GM19328 (cell line): ENCODE measurements around the gene NR2F2.

ENCODE experiments used
- ATAC-seq: cut with Tn5 transposase; IDR thresholded peaks from one replicate; pipeline ENCODE4 v1.9.1; 2021; ENCODE audit warnings: mild to moderate bottlenecking, moderate library complexity; ENCODE audit not compliant: unreplicated experiment

NR2F2 gene

DNA sequence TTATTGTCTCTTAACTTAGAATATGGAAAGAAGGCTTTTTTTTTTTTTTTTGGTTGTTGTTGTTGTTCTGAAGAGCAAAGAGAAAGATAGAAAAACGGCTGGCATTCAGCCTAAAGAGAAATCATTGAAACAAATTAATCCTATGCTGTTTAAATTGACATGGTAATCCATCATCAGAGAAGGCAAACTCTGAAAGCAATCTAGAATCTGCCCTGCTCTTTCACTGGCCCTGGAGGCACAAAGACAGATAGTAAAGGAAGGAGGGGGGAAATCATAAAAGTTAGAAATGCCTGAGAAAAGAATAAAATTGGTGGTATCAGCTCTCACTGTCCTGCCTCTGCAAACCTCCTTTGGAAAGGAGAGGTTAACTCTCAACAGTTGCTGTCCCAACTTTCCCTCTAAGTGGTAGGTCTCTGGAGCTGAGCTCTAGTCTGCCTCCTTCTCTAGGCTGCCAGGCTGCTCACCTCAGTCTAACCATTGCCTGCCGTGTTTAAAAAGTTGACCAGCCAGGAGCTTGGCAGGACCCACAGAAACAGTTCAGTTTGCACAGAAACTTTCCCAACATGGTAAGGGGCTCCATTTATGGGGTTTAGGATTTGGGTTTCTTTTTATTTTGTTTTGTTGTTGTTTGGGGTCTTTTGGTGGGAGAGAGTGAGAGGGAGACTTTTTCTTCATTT is 13.4 kb upstream of the NR2F2 start:
- no peak for ATAC-seq

DNA sequence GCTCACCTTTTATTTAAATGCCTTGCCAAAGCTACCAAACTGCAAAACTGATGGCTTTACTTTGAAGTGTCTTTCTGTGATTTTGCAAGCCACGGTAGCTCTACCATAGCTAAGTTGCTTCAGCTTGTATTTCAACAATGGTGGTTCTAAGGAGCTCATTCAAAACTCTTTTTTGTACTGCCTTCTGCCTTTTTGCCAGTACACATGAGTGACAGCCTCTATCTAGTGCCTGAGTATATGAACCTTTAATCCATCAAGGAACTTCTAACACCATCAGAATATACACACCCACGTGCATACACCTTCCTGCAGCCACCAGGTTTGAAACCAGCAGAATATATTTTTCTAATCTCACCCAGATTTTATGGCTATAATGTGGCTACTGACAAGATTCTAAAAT is 10.4 kb upstream of the NR2F2 start:
- no peak for ATAC-seq

DNA sequence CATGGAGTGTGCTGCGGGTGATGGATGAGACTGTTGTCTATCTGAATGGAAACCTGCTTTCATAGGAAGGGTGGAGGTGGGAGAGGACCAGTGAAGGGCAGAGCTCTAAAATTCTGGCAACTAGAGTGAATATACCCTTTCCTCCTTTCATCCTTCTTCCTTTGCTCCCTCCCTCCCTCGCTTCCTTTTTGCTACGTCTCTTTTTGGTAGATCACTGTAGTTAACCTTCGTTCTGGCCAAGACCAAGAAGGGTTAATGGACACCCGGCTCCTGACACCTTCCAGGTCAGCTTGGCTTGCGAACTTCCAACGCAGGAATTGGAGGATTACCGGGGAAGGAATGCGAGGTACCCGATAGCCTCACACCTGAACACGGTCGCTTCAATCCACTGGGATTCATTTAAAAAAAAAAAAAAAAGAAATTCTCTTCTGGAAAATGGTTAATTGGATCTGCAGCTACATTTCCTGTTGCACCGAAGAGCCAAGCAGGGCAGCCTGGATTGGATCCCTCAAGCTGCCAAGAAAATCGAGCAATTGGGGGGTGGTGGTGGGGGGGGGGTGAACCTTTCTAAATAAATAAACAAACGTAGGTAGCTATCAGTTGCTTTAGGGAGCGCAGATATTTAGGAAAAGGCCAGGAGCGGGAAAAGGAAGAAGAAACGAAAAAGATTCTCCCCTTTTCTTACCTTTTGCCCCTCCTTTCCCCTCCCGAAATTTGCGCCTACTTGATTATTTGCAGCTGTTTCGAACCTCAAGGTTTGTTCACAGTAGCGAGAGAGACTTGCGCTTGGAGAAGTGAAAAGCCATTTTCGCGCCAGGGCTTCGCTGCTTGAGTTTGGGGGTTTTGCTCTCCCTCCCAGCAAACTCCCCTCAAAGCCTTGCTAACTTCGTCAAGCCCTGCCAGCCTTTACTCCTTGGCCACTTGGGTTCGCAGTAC is 9.5 kb upstream of the NR2F2 start:
- no peak for ATAC-seq

DNA sequence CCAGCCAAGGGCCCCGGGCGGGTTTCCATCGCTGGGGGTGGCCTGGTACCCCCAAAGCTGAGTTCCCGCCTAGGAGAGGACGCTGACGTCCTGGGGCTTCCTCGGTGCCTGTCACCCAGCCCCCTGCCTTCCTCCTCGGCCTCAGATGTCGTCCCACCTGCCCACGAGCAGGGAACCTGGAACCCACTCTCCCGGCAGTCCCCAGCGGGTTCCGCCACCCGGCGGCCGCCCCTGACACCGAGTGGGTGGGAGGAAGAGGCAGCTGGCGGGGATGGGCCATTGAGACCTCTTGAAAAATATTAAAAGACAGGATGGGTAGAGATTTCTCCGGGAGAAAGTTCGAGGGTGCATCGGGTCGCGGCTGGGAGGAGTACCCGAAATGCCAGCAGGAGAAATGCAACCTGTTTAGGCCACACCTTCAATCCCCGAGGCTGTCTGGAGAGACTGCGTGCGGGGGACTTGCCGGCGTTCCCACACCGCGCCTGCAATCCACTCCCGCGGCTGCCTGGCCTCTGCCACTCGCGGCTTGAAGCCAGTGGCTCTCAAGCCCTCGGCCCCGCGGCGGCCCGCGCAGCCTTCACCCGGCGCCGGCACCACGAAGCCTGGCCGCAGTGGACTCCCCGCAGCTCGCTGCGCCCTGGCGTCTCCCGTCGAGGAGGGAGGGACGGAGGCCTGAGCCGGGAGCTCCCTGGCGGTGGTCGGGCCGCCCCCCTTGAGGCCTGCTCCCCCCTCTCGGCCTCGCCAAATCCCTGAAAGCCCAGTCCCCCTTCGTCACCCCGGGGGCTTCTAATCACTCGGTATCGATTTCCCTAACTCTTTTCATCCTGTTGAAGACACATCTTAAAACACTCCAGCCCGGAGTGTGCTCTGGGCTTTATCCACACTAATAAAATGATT is 8.6 kb upstream of the NR2F2 start:
- ATAC-seq = no peak

GRCh38 chr15:96322536-96323318 is 7.8 kb upstream of the NR2F2 start:
- no peak for ATAC-seq

- ATAC-seq = no peak
Measured at GRCh38 chr15:96323319-96324145, 7.0 kb upstream of the NR2F2 start.

DNA sequence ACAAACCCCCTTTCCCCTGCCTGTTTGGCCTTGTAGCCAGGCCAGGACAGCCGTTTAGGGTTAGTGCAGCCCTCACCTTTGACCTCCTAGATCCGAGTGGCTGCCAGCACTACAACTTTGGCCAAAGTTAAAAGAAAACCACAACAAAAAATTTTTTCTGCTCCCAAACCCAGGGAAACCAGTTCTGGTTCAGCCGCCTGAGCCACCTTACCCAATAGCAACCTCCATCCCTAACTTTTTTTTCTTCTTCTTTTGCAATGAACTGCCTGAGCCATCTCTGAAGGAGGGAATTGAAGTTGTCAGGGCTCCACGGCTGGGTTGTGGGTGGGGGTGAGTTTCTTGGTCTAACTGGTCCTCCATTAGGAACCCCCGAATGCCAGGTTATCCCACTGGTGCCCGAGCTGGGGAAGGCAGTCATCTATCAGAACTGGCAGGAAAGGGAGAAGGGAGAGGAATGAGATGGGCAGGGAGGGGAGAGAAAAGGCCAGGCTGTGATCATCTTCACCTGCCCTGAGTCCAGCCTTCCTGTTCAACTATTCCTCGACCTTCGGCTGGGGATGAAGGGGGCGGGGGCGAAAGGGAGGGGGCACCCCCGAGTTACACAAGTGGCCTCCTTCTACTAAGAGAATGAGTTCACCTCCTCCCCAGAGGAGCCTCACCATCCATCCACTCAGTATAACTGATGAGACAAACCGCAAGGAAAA is 6.2 kb upstream of the NR2F2 start:
- ATAC-seq = no peak

DNA sequence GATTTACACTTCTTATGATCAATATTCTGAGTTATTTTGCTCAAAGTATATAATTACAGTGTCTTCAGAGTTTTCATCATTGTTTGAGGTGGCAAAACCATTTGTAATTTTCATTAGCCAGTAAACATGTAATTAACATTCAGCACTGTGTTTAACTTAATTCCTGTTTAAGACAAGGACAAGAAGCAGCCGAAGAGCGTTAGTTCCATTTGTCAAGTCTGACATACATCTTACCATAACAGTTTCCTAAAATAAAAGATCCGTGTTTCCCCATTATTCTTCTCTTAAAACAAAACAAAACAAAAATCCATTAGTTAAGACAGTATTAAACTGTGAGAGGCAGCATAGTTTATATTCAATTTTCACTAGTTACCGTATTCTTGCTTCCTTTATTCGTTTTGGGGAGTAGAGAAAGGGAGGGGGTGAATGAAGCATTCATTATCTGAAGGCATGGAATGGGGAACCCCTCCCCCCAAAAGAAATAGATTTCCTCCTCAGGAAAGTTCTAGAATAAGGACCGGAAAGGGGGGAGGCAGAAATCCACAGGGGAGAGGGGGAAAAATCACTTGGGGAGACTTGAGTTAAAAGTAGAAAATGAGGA is 5.5 kb upstream of the NR2F2 start:
- no peak for ATAC-seq

GRCh38 chr15:96325541-96326327 is 4.8 kb upstream of the NR2F2 start:
- no peak for ATAC-seq

- no peak for ATAC-seq
Measured at GRCh38 chr15:96326328-96327154, 4.0 kb upstream of the NR2F2 start.

DNA sequence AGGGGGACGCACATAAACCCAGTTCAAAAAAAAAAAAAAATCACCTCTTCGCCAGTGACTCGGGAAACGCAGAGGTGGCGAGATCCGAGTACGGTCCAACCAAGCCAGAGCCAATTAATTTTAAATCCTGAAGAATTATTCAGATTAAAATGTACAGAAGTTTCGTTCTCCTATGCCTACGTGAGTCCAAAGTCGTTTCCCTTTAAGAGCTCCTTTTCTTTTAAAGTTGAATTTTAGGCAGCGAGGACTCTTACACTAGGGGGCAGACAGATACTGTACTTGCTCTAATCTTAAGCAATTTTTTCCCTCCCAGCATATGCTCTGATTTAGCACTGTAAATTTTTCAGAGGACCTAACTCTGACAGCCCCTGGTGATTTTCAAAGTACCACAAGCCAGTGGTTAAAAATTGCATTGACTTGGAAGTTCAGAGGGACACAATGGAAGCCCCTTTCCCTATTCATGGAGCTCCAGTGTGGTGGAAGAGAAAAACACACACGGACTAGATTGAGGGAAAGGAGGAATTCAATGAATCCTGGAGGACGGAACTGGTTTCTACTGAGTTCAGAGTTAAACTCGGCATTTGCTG is 3.3 kb upstream of the NR2F2 start:
- ATAC-seq = no peak

DNA sequence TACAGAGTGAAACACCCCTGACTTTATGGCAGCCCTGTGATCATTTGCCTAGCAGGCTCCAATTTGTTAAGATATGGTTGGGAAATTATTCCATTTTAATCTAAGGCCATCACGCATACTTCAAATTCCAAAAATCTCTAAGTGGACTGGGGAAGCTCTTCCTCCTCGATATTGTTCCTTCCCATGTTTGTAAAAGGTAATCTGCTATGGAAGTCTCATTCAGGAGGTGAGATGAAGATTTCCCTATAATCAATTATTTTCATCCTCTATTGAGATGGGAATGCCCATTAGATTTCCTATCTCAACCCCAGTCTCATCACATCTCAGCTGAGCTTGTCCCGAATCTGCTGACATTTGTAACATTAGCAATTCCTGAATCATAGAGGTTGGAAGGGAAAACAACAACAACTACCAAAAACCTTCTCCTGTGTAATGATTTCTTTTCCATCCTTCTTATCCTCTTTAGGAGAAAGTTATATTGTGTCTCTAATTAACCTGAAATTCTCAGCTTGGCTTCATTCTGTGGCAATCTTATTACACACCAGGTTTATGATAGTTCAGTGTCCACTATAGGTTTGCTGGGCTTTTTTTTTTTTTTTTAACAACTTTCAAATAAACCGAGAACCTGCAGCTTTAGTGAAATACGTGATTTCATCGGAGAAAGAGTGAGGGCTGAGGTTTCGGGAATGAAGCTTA is 2.2 kb upstream of the NR2F2 start:
- no peak for ATAC-seq

DNA sequence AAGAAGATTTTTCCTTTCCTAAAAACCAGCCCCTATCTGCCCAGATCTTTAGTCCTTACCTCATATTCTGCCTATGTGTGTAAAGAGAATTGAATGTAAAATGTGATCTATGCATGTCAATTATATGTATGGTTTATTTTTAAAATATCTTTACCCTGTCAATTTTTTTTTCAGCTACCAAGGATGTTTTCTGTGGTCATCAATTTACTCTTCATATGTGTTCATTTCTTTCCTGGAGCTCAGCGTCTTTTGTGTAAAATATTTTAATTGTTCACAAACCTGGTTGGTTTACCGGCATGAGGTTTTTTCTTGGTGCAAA is 1.7 kb upstream of the NR2F2 start:
- no peak for ATAC-seq

DNA sequence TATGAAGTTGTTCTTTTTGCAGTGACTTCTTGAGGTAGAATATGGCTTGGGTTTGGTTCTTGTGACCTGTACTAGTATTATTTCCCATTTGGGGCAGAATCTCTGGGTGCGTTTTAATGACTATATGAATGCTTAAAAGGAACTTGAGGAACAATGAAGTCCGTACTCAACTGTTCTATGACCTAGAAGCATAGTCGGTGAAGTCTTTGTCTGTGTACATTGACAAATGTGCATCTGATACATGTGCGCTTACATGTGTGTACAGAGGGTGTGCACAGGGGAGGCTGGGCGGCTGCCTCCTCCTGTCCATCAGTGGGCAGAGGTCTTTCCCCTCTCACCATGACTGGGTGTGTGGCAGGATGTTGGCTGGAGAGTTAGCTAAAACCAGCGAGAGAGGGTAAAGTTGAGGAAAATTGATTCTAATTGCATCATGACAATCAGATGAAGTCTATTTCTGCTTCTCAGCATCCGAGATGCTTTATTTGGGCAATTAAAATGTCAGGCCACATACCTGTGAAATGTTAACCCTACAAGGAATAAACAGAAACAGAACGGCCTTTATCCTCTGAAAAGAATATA is 1.0 kb upstream of the NR2F2 start:
- no peak for ATAC-seq

DNA sequence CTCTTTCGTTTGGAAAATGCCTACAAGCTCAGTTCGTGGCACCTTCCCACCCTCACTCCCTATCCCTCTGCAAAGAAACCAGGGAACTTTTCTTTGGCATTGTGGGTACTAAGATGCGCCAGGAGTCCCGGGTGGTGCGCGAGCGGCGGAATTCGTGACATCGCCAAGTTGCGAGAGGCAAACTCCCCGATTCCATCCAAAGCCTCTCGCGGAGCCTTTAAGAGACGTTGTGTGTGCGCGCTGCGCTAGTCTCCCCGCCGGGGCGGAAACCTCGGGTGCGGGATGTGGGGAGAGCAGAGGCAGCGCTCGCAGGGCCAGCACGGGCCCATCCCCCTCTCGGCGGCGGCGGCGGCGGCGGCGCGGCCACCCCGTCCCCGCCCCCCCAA is 443 bp upstream of the NR2F2 start:
- no peak for ATAC-seq
